GM04503 (cell line): ENCODE measurements around the gene ELF5.

ENCODE experiments used
- DNase-seq: peaks from one replicate; pipeline ENCODE4 v3.0.0-alpha.2; 2012; ENCODE audit warnings: low read depth

The ELF5 gene

GRCh38 chr11:34492806-34493414 lies 20.7 kb downstream of the ELF5 start:
- DNase-seq, result no peak

GRCh38 chr11:34490304-34490703 lies 23.3 kb downstream of the ELF5 start:
- no peak for DNase-seq

- DNase-seq, result no peak
Observed at GRCh38 chr11:34488855-34489557, 24.6 kb downstream of the ELF5 start.

- no peak for DNase-seq
Observed at GRCh38 chr11:34487430-34487829, 26.2 kb downstream of the ELF5 start.

- no peak for DNase-seq
Observed at GRCh38 chr11:34483106-34483874, 30.3 kb downstream of the ELF5 start.

- no peak for DNase-seq
Observed at GRCh38 chr11:34481307-34481706, 32.3 kb downstream of the ELF5 start.

GRCh38 chr11:34480314-34480713 lies 33.3 kb downstream of the ELF5 start:
- no peak for DNase-seq

GRCh38 chr11:34478845-34479663 lies 34.5 kb downstream of the ELF5 start:
- DNase-seq, result no peak

- DNase-seq, result no peak
Observed at GRCh38 chr11:34476849-34477248, 36.7 kb downstream of the ELF5 start.

GRCh38 chr11:34475656-34476055 lies 37.9 kb downstream of the ELF5 start:
- no peak for DNase-seq

- DNase-seq, result no peak
Observed at GRCh38 chr11:34473603-34474169, 39.9 kb downstream of the ELF5 start.

- DNase-seq, result no peak
Observed at GRCh38 chr11:34468209-34468841, 45.3 kb downstream of the ELF5 start.

GRCh38 chr11:34466802-34467488 lies 46.6 kb downstream of the ELF5 start:
- DNase-seq, result no peak

- no peak for DNase-seq
Observed at GRCh38 chr11:34464591-34465051, 49.0 kb downstream of the ELF5 start.

- DNase-seq, result no peak
Observed at GRCh38 chr11:34461215-34461614, 52.4 kb downstream of the ELF5 start.

- DNase-seq, result no peak
Observed at GRCh38 chr11:34460278-34460677, 53.3 kb downstream of the ELF5 start.

- no peak for DNase-seq
Observed at GRCh38 chr11:34459507-34460162, 54.0 kb downstream of the ELF5 start.

- DNase-seq, result no peak
Observed at GRCh38 chr11:34458525-34458924, 55.1 kb downstream of the ELF5 start.

GRCh38 chr11:34457607-34458006 lies 56.0 kb downstream of the ELF5 start:
- DNase-seq, result no peak
